Astrocyte (in vitro differentiated cells and primary cell): Measurements from ENCODE around the gene SUSD2. TPM values are rescaled to one million over a fixed set of nuclear protein-coding genes. Genes with fewer than 3 reads are reported as not detected.

ENCODE experiments used
- DNase-seq: peaks from one replicate; pipeline ENCODE4 v3.0.0-alpha.2; 2010; ENCODE audit warnings: low read depth
- FAIRE-seq: peaks from 2 replicates; lab custom pipeline; 2011; peaks lifted over from hg19 to GRCh38; lab: Jason Lieb, UNC
- H2AFZ ChIP-seq: 2 replicates; pipeline ENCODE4 v1.6.0; 2012; ENCODE audit warnings: low read depth, low read length, inconsistent platforms
- H3K27ac ChIP-seq: 2 replicates; pipeline ENCODE4 v1.5.1; 2011; ENCODE audit warnings: low read depth, low read length, inconsistent platforms
- H3K27me3 ChIP-seq: 2 replicates; pipeline ENCODE4 v1.6.0; 2011; ENCODE audit warnings: low read length, inconsistent platforms; ENCODE audit not compliant: insufficient read depth
- H3K36me3 ChIP-seq: 2 replicates; pipeline ENCODE4 v1.5.1; 2011; ENCODE audit warnings: low read length, inconsistent platforms; ENCODE audit not compliant: insufficient read depth
- H3K4me1 ChIP-seq: 2 replicates; pipeline ENCODE4 v1.5.1; 2011; ENCODE audit warnings: low read length, inconsistent platforms; ENCODE audit not compliant: insufficient read depth
- H3K4me2 ChIP-seq: 2 replicates; pipeline ENCODE4 v1.6.0; 2012; ENCODE audit warnings: low read length, inconsistent platforms
- H3K4me3 ChIP-seq: 2 replicates; pipeline ENCODE4 v1.5.1; 2011; ENCODE audit warnings: low read depth, mild to moderate bottlenecking, low read length, inconsistent platforms; ENCODE audit not compliant: insufficient read depth
- H3K79me2 ChIP-seq: 2 replicates; pipeline ENCODE4 v1.6.0; 2012; ENCODE audit warnings: mild to moderate bottlenecking, low read length, inconsistent platforms; ENCODE audit not compliant: insufficient read depth
- H3K9ac ChIP-seq: 2 replicates; pipeline ENCODE4 v1.6.0; 2012; ENCODE audit warnings: mild to moderate bottlenecking, low read length, inconsistent platforms
- H3K9me3 ChIP-seq: 2 replicates; pipeline ENCODE4 v1.5.1; 2012; ENCODE audit warnings: low read depth, mild to moderate bottlenecking, low read length, inconsistent platforms; ENCODE audit not compliant: insufficient read depth
- H4K20me1 ChIP-seq: 2 replicates; pipeline ENCODE4 v1.6.0; 2012; ENCODE audit warnings: low read length, inconsistent platforms; ENCODE audit not compliant: insufficient read depth
- H3K27ac Mint-ChIP-seq: one replicate; pipeline ENCODE4 v1.8.0; 2021; ENCODE audit warnings: mild to moderate bottlenecking, mixed read lengths; ENCODE audit not compliant: unreplicated experiment
- H3K27me3 Mint-ChIP-seq: one replicate; pipeline ENCODE4 v1.8.0; 2021; ENCODE audit warnings: low read depth, mixed read lengths; ENCODE audit not compliant: unreplicated experiment
- H3K36me3 Mint-ChIP-seq: one replicate; pipeline ENCODE4 v1.8.0; 2021; ENCODE audit warnings: low read depth, mixed read lengths; ENCODE audit not compliant: unreplicated experiment
- H3K4me1 Mint-ChIP-seq: one replicate; pipeline ENCODE4 v1.8.0; 2021; ENCODE audit warnings: low read depth, mixed read lengths; ENCODE audit not compliant: unreplicated experiment
- H3K4me3 Mint-ChIP-seq: one replicate; pipeline ENCODE4 v1.8.0; 2021; ENCODE audit warnings: mild to moderate bottlenecking, moderate library complexity, mixed read lengths; ENCODE audit not compliant: unreplicated experiment
- H3K9me3 Mint-ChIP-seq: one replicate; pipeline ENCODE4 v1.8.0; 2021; ENCODE audit warnings: mild to moderate bottlenecking, mixed read lengths; ENCODE audit not compliant: unreplicated experiment
- CTCF ChIP-seq: IDR thresholded peaks from 2 replicates; pipeline ENCODE4 v1.5.1; 2011; ENCODE audit warnings: low read depth, mild to moderate bottlenecking, inconsistent platforms, low read length, moderate library complexity; ENCODE audit not compliant: insufficient read depth
- EZH2 ChIP-seq: IDR thresholded peaks from 2 replicates; pipeline ENCODE4 v1.6.1; 2012; ENCODE audit warnings: mild to moderate bottlenecking, low read length, inconsistent platforms; ENCODE audit not compliant: insufficient read depth
- total RNA-seq: library from RNA; stranded (reverse); gene quantifications from 2 replicates; pipeline ENCODE4 v1.2.1, GENCODE V29; 2021

The SUSD2 gene
- total RNA-seq, 1 donor from 2014 or later: 0.77 TPM

- Histone ChIP-seq H3K27me3 (no peaks in the 10 kb centered on the region), H3K4me3 (no peak overlapping the region), H3K36me3 (no peaks in the 10 kb centered on the region), H3K9me3 (no peaks in the 10 kb centered on the region), H3K27ac (no peak overlapping the region), H3K4me2 (no peak overlapping the region), H4K20me1 (no peaks in the 10 kb centered on the region), H3K4me1 (peaks cover 2% of the 10 kb centered on the region), H3K79me2 (no peaks in the 10 kb centered on the region), H2AFZ (no peak overlapping the region), H3K9ac (no peak overlapping the region)
- H3K36me3 Mint-ChIP-seq: peaks cover 3% of the 10 kb centered on the region
- H3K4me3 Mint-ChIP-seq: no peak overlapping the region
- H3K9me3 Mint-ChIP-seq: no peaks in the 10 kb centered on the region
- no peak for TF ChIP-seq EZH2
- no peak for TF ChIP-seq CTCF
- DNase-seq (no peak), FAIRE-seq (no peak)
- H3K27ac Mint-ChIP-seq: no peak overlapping the region
- H3K27me3 Mint-ChIP-seq: peaks cover 8% of the 10 kb centered on the region
- H3K4me1 Mint-ChIP-seq: peaks cover 1% of the 10 kb centered on the region
These were observed 10.6 kb downstream of the SUSD2 start for GRCh38 chr22:24191893-24192292.

- no peak overlapping the region for H3K4me3 ChIP-seq
- no peaks in the 10 kb centered on the region for H3K36me3 Mint-ChIP-seq
- no peak for FAIRE-seq
- H3K36me3 ChIP-seq: no peaks in the 10 kb centered on the region
- DNase-seq: no peak
- H3K9me3 ChIP-seq: no peaks in the 10 kb centered on the region
- TF ChIP-seq CTCF: no peak
- TF ChIP-seq EZH2: no peak
- H3K27me3 ChIP-seq: no peaks in the 10 kb centered on the region
- H3K4me2 ChIP-seq: no peak overlapping the region
- H2AFZ ChIP-seq: no peak overlapping the region
- H3K4me3 Mint-ChIP-seq: no peak overlapping the region
- no peak overlapping the region for H3K27ac ChIP-seq
- H3K4me1 Mint-ChIP-seq: peaks cover 16% of the 10 kb centered on the region
- no peak overlapping the region for H3K9ac ChIP-seq
- peaks cover 6% of the 10 kb centered on the region for H3K4me1 ChIP-seq
- no peaks in the 10 kb centered on the region for H3K9me3 Mint-ChIP-seq
- no peaks in the 10 kb centered on the region for H3K79me2 ChIP-seq
- no peak overlapping the region for H3K27ac Mint-ChIP-seq
- no peaks in the 10 kb centered on the region for H4K20me1 ChIP-seq
- peaks cover 3% of the 10 kb centered on the region for H3K27me3 Mint-ChIP-seq
These were observed 17.4 kb downstream of the SUSD2 start for GRCh38 chr22:24198682-24199052.

GRCh38 chr22:24200619-24201212, 19.4 kb downstream of the SUSD2 start:
- no peaks in the 10 kb centered on the region for H3K79me2 ChIP-seq
- Mint-ChIP-seq H3K9me3 (peaks cover 2% of the 10 kb centered on the region), H3K4me3 (no peak overlapping the region), H3K36me3 (no peaks in the 10 kb centered on the region), H3K4me1 (peaks cover 23% of the 10 kb centered on the region), H3K27ac (peak overlapping the region; percentile 29), H3K27me3 (peaks cover 2% of the 10 kb centered on the region)
- no peak overlapping the region for H2AFZ ChIP-seq
- no peak overlapping the region for H3K27ac ChIP-seq
- FAIRE-seq: no peak
- no peaks in the 10 kb centered on the region for H3K9me3 ChIP-seq
- H3K27me3 ChIP-seq: no peaks in the 10 kb centered on the region
- peak overlapping the region; percentile 36 for H3K4me2 ChIP-seq
- no peak overlapping the region for H3K4me3 ChIP-seq
- no peak for TF ChIP-seq EZH2
- no peak for TF ChIP-seq CTCF
- no peaks in the 10 kb centered on the region for H4K20me1 ChIP-seq
- DNase-seq: peak; percentile 92
- no peaks in the 10 kb centered on the region for H3K36me3 ChIP-seq
- no peak overlapping the region for H3K9ac ChIP-seq
- H3K4me1 ChIP-seq: peaks cover 8% of the 10 kb centered on the region
